CD4-positive, alpha-beta T cell treated with Interleukin-17A for 1 hour (primary cell): ENCODE measurements around the gene ITGB2.

ENCODE experiments used
- DNase-seq: peaks from one replicate; pipeline ENCODE4 v3.0.0-alpha.2; 2020

Gene ITGB2

GRCh38 chr21:44920694-44921604, at the start of gene ITGB2:
Gene ITGB2, minus strand, starts transcription at chr21:44920899. Its CDS starts 10,117 bp downstream, at chr21:44910782.
- peak; percentile 72 for DNase-seq

GRCh38 chr21:44969931-44970755, 49.4 kb upstream of the ITGB2 start:
- DNase-seq, result no peak

- no peak for DNase-seq
Observed at GRCh38 chr21:44969066-44969670, 48.5 kb upstream of the ITGB2 start.

- DNase-seq, result no peak
Observed at GRCh38 chr21:44967082-44968047, 46.7 kb upstream of the ITGB2 start.

- no peak for DNase-seq
Observed at GRCh38 chr21:44966135-44967081, 45.7 kb upstream of the ITGB2 start.

- peak; percentile 43 for DNase-seq
Observed at GRCh38 chr21:44965251-44966022, 44.7 kb upstream of the ITGB2 start.

GRCh38 chr21:44964381-44964780, 43.7 kb upstream of the ITGB2 start:
- no peak for DNase-seq

- DNase-seq, result no peak
Observed at GRCh38 chr21:44962403-44962966, 41.8 kb upstream of the ITGB2 start.

- DNase-seq, result no peak
Observed at GRCh38 chr21:44960141-44961092, 39.7 kb upstream of the ITGB2 start.

GRCh38 chr21:44959376-44960091, 38.8 kb upstream of the ITGB2 start:
- no peak for DNase-seq

GRCh38 chr21:44958471-44959191, 37.9 kb upstream of the ITGB2 start:
- no peak for DNase-seq

GRCh38 chr21:44957901-44958451, 37.3 kb upstream of the ITGB2 start:
- no peak for DNase-seq

GRCh38 chr21:44957047-44957831, 36.5 kb upstream of the ITGB2 start:
- no peak for DNase-seq

GRCh38 chr21:44956356-44957046, 35.8 kb upstream of the ITGB2 start:
- DNase-seq, result no peak

- no peak for DNase-seq
Observed at GRCh38 chr21:44955798-44956175, 35.1 kb upstream of the ITGB2 start.
